ENCODE measurements around the gene TRAPPC1. TPM values are rescaled to one million over a fixed set of nuclear protein-coding genes. Genes with fewer than 3 reads are reported as not detected.

The TRAPPC1 gene
- total and polyA plus RNA-seq, 10 of the 15 experiments (the other 5 are each of a cell fraction or from before 2014, with no cell fraction given) = 31.3 to 306 (median 134) TPM

DNA sequence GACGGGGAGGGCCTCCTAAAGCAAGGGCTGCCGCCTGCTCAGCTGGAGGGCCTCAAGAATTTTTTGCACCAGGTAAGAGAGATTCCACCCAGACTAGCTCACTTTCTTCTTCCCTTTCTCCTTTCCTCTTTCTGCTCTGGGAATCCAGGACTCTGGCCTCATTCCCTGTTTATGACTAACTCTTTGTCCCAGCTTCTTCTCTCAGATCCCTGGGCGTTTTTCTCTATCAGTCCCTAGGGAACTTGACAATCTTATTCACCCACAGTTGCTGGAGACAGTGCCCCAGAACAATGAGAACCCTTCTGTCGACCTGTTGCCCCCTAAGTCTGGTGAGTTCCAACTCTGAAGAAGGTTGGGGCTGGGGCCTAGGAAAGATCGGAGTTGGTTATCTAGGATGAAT lies 15.9 kb upstream of the TRAPPC1 start:
- Histone ChIP-seq H3K36me3 (ENCODE audit: control insufficient read depth in 2 of 2, insufficient read depth in 2 of 2, low read length in 1 of 2) (peaks cover 12 to 29% of the 10 kb centered on the region in 2 experiments), H4K20me1 (ENCODE audit: control insufficient read depth, insufficient read depth) (no peaks in the 10 kb centered on the region), H3K9ac (ENCODE audit: control insufficient read depth, insufficient read depth, low read length) (no peak overlapping the region), H3K4me2 (ENCODE audit: control insufficient read depth, insufficient read depth) (no peak overlapping the region), H2AFZ (ENCODE audit: control insufficient read depth, low read depth, low read length) (no peak overlapping the region), H3K4me3 (no peak overlapping the region), H3K9me3 (replicated peaks; ENCODE audit: control insufficient read depth, insufficient read depth, low read length) (no peaks in the 10 kb centered on the region), H3K4me1 (ENCODE audit: control insufficient read depth, insufficient read depth, low read length) (peaks cover 12% of the 10 kb centered on the region), H3K27ac (ENCODE audit: control insufficient read depth, insufficient read depth) (no peak overlapping the region), H3K79me2 (ENCODE audit: control insufficient read depth, insufficient read depth, low read length) (no peaks in the 10 kb centered on the region), H3K27me3 (replicated peaks in 1 of 2; ENCODE audit: control insufficient read depth in 2 of 2, insufficient read depth in 2 of 2, low read length in 1 of 2) (no peaks in the 10 kb centered on the region)
- ChIA-PET SMC1A (ENCODE audit: uncharacterized antibody, unreplicated experiment) (interaction anchor here (0.6 to 1.4 kb wide), 3 partner anchors 10 to 31 kb away, joined by 3 read pairs; no protein-coding TSS in a partner anchor), POLR2A (interaction anchor here (1.0 to 2.8 kb wide), 2 partner anchors 14 to 90 kb away, joined by 4 to 12 read pairs; partner anchors contain the start of genes CYB5D1 and NAA38), RAD21 (ENCODE audit: unreplicated experiment) (no interaction called here), CTCF (no interaction called here)
- WGBS (ENCODE audit: insufficient coverage, insufficient replicate concordance, low lambda C conversion rate, missing lambda C conversion rate) = 62% methylated on average over 5 of the region's 5 CpGs
- intact Hi-C loops (cut with micrococcal nuclease; ENCODE audit: unreplicated experiment) (no loop called here), in situ Hi-C loops (cut with MboI) (no loop called here)
- no peak for DNase-seq (ENCODE audit: low read depth, low spot score)
- no TSS peak for BruUV-seq (replicated peaks)
- no peak for TF ChIP-seq CHD2 (IDR thresholded peaks at IDR 0.05; ENCODE audit: borderline replicate concordance, low read depth, low read length)
- no peak for TF ChIP-seq EGR1 (IDR thresholded peaks at IDR 0.05; ENCODE audit: borderline replicate concordance in 1 of 2, low read depth in 2 of 2, low read length in 2 of 2)
- TF ChIP-seq, protein P1, sequence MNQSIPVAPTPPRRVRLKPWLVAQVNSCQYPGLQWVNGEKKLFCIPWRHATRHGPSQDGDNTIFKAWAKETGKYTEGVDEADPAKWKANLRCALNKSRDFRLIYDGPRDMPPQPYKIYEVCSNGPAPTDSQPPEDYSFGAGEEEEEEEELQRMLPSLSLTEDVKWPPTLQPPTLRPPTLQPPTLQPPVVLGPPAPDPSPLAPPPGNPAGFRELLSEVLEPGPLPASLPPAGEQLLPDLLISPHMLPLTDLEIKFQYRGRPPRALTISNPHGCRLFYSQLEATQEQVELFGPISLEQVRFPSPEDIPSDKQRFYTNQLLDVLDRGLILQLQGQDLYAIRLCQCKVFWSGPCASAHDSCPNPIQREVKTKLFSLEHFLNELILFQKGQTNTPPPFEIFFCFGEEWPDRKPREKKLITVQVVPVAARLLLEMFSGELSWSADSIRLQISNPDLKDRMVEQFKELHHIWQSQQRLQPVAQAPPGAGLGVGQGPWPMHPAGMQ (IDR thresholded peaks at IDR 0.05; ENCODE audit: borderline replicate concordance) = no peak
- TF ChIP-seq EED (IDR thresholded peaks at IDR 0.05; ENCODE audit: low read depth) = no peak
- no peak for TF ChIP-seq PAX5 (IDR thresholded peaks at IDR 0.05; ENCODE audit: borderline replicate concordance, low read depth, low read length)
- TF ChIP-seq ZSCAN29 (IDR thresholded peaks at IDR 0.05) = no peak
- TF ChIP-seq CBX5 (IDR thresholded peaks at IDR 0.05; ENCODE audit: low read depth) = no peak
- TF ChIP-seq SUZ12 (IDR thresholded peaks at IDR 0.05; ENCODE audit: unreplicated experiment) = no peak
- TF ChIP-seq, protein P2, sequence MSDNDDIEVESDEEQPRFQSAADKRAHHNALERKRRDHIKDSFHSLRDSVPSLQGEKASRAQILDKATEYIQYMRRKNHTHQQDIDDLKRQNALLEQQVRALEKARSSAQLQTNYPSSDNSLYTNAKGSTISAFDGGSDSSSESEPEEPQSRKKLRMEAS (IDR thresholded peaks at IDR 0.05; ENCODE audit: low read depth, low read length) = no peak
- FAIRE-seq = no peak
- no peak for ATAC-seq

All from GM12878 (cell line).